HG03432 (cell line): Measurements from ENCODE around the gene C11orf21.

Experiments
- ATAC-seq: cut with Tn5 transposase; IDR thresholded peaks from one replicate; pipeline ENCODE4 v1.9.1; 2021; ENCODE audit warnings: mild to moderate bottlenecking, moderate library complexity; ENCODE audit not compliant: unreplicated experiment

Gene C11orf21

DNA sequence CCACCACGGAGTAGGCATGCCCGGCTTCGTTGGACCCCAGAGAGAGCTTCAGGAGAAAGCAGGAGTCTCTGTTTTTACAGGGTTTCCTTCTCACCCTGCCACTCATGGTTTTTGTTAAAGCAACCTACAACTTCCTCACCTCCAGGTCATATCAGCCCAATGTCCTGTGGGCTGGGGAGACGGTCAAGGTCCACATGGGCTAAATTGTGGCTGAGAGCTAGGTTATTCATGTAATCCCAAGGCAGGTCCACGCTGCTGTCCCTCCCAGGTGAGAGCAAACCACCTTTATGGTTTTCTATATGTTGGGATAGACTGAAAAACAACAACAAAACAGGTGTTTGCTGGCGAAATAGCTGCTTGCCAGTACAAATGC is 19.6 kb upstream of the C11orf21 start:
- ATAC-seq = no peak

DNA sequence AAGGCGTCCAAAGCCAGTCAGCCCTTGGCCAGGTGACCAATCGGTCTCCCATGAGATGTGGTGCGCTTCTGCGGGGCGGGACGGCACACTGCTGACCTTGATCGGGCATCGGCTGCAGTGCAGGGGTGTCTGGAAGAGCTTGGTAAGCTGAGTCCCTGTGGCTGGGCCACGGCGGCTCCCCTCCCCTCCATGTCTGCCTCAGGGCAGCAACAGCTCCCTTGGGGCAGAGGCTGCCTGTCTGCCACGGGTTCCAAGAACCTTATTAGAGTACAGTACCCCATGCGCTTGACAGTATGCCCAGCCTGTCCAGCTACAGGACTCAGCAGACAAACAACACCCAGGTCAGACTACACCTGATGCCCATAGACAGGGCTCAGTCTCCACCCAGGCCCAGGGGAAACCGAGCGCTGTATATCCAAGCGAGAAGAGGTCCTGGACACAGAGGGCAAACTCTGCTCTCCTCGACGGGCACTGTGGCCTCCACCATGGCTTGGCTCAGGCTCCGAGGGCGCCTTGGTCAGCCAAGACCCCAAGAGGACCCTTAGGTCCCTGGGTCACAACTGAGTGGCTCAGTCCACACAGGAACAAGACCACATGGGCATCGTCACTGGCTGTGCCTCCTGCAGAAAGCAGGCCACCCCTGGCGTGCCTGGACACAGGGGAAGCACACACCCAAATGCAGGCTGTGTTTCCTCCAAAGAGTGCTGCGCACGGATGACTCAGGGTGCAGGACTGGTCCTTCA is 19.0 kb upstream of the C11orf21 start:
- ATAC-seq = no peak

- no peak for ATAC-seq
These were observed 18.2 kb upstream of the C11orf21 start for GRCh38 chr11:2319791-2320472.

DNA sequence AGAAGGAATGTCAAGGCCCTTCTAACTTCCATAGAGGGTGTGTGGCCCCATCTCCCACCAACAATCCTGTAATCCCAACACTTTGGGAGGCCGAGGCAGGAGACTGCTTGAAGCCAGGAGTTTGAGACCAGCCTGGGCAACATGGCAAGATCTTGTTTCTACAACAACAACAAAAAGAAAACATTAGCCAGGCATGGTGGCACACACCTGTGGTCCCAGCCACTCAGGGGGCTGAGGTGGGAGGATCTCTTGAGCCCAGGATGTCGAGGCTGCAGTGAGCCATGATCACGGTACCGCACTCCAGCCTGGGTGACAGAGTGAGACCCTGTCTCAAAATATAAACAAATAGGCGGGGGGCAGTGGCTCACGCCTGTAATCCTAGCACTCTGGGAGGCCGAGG is 17.0 kb upstream of the C11orf21 start:
- ATAC-seq = no peak

DNA sequence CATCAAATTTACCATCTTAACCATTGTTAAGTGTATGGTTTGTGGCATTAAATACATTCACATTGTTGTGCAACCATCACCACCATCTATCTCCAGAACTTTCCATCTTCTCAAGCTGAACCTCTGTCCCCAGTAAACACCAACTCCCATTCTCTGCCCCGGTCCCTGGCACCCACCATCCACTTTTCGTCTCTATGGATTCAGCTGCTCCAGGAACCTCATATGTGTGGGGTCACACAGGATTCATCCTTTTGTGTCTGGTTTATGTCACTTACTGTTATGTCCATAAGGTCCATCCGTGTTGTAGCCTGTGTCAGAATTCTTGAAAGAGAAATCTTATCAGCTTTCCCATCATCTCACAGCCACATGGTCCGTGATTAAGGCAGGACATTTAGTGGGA is 16.4 kb upstream of the C11orf21 start:
- ATAC-seq = no peak

DNA sequence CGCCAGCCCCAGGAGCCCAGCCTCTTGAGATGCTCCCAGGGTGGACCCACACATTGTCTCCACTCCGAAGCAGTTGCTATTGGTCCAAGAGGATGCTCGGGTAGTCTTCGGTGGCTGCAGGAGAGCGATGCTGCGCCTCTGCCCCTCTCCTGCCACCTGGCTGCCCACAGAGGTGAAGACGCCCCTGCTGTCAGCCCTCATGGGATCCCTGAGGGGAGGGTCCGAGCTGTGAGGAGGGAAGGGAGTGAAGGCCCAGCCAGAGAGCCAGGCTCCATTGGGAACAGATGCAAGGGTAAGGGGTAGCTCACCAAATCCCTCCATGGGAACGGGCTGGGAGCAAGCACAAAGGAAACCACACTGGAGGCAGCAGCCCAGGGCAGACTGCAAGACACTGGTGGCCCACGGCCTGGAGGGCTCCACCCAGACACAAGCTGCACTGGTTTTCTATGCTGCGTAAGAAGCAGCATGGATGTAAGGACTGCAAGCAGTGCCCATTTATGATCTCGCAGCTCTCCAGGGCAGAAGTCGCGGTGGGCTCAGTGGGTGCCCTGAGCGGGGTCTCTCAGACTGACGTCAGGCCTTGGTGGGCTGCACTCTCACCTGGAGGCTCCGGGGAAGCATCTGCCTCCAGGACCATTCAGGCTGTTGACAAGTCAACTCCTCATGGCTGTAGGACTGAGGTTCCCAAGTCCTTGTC is 15.8 kb upstream of the C11orf21 start:
- ATAC-seq = no peak

DNA sequence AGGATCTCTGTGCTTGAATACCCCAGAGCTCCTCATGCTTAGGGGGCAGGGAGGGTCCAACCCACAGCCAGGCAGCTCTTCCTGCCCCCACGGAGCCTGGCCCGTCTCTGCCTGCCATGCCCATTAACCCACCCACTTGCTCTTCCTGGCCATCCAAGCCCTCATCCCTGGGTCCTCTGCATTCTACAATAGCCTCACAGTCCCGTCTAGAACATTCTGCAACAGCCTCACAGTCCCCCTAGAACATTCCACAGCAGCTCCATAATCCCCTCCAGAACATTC is 15.2 kb upstream of the C11orf21 start:
- no peak for ATAC-seq

- no peak for ATAC-seq
These were observed 14.6 kb upstream of the C11orf21 start for GRCh38 chr11:2316169-2316962.

DNA sequence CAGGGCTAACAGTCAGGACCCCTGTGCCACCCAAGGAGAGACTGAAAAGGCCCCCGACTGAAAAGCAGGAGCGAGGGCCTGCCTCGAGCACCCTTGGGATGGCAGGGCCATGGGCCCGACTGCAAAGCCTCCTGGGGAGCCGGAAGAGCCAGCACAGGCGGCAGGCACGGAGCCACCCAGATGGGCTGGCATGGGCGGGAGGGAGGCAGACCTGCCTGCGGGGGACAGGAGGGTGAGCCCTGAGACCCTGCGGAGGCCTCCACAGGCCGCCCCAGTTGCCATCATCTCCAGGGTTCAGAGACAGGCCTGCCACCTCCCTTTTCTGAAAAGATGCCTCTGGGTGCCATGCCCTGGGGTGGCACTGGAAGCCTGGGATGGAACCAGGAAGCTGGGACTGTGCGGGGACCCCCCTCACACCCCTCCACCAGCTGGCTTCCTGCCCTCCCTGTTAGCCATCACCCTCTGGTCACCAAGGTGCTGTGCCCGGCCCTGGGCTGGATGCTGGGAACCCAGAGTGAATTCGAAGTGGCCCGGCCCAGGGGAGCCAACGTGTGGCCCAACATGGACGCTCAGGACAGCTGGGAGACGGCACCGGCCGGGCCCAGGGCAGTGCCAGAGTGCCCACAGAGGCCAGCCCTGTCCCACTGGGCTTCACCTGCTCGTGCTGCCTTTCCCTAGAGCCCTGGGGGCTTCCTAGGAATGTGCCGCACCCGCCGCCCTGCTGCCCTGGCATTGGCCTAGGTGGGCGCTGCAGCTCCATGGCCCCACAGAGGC is 13.9 kb upstream of the C11orf21 start:
- ATAC-seq = no peak

- no peak for ATAC-seq
These were observed 13.0 kb upstream of the C11orf21 start for GRCh38 chr11:2314525-2315394.

DNA sequence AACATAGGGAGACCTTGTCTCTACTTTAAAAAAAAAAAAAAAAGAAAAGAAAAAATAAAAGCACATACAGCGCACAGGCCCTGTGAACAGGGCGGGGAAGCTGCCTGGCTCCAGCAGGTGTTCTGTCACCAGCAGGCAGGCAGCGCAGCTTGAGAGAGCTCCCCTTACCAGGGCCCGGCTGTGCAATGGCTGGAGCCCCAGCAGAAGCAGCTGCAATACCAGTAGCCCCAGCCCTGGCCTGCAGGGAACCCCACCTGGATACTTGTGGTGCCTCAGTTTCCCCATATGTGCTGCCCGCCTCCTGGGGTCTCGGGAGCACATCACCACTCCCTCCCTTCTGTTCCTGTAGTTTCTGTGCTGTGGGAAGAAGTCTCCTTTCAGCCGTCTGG is 12.4 kb upstream of the C11orf21 start:
- no peak for ATAC-seq

DNA sequence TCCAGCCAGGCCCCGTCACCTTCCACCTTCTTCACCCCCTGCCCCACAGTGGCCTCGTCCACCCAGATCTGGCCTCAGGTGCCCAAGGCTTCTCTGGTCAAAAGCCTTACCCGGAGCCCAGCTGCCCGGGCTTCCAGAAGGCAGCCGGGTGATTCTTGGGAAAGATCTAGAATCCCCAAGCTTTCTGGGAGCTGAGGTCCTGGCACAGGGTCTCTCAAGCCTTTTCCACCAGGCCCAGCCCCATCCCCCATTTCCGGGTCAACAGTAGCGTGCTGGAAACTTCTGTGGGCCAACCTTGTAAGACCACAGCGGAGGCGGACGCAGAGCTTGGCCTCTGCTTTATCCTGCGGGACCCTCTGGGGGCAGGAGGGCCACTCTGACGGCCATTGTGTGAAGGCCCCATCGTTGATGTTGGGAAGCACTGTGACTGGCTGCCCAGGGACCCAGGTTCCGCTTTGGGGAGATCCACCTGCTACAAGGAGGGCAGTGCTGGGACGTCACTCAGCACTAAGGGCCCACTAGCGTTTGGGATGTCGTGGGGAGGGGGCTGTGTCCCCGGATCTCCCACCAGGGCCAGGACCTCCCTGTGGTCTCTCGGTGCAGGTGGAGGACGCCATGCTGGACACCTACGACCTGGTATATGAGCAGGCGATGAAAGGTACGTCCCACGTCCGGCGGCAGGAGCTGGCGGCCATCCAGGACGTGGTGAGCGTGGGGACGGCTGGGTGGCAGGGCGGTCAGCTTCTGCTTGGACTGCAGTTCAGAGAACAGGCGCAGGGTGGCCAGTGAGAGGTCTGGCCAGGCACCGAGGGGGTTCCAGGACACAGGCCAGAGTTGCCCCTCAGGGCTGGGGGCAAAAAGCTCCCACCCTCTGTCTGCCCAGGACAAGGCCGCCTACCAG is 11.6 kb upstream of the C11orf21 start:
- no peak for ATAC-seq

GRCh38 chr11:2312232-2313042 is 10.7 kb upstream of the C11orf21 start:
- ATAC-seq = no peak

DNA sequence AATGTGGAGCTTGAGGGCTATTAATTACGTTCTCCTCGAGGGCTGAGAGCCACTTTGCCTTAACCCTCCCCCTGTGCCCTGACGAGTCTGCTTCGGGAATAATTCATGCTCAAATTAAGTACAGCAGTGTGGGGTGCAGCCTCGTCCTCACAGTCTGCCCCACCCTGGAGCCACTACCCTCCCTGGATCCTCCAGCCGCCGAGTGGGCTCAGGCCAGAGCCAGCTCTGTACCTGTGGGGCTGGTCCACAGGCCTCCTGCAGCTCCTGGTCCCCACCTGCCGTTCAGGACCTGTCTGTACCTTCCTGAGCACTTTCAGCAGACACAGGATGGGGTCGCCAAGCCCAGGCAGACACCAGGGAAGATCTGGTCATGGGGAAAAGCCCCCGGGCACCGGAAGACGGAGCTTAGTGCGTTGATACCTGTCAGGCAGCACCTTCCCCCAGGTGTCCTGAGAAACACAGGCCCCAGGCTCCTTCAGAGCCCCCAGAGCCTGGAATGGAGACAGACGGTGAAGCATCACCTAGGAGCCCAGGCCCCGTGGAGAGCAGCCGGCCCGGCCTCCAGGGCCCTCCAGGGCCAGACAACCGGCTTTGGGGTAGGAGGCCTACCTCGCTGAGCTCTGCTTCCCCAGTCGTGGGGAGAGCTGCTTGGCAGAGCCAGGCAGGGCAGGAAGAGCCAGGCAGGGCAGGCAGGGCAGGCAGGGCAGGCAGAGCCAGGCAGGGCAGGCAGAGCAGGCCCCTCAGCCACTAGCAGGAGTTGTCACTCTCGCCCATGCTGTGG is 9.8 kb upstream of the C11orf21 start:
- ATAC-seq = no peak

DNA sequence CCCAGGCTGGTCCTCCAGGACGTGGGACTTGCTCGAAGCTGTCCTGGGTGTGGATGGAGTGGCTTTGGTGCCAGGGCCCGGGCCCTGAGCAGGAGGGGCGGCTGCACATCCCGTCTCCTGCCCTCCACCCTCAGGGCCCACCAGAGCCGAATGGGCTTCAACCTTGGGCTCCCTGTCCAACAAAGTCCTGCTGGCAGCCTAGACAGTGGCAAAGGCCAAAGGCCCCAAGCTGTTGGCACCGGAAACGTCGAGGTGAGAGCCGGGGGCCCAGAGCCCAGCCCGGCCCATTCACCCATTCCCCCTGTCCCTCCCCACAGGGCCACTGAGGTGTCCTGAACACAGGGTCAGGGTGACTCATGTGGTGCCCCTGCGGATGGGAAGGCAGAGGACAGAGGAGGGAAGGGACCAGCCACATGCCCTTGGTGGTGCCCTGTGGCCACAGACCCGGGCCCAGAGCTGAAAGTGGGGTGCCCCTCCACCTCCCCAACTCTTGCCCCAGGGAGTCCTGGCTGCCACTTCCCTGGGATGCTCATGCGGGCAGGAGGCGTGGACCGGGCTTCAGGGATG is 9.2 kb upstream of the C11orf21 start:
- ATAC-seq = no peak

DNA sequence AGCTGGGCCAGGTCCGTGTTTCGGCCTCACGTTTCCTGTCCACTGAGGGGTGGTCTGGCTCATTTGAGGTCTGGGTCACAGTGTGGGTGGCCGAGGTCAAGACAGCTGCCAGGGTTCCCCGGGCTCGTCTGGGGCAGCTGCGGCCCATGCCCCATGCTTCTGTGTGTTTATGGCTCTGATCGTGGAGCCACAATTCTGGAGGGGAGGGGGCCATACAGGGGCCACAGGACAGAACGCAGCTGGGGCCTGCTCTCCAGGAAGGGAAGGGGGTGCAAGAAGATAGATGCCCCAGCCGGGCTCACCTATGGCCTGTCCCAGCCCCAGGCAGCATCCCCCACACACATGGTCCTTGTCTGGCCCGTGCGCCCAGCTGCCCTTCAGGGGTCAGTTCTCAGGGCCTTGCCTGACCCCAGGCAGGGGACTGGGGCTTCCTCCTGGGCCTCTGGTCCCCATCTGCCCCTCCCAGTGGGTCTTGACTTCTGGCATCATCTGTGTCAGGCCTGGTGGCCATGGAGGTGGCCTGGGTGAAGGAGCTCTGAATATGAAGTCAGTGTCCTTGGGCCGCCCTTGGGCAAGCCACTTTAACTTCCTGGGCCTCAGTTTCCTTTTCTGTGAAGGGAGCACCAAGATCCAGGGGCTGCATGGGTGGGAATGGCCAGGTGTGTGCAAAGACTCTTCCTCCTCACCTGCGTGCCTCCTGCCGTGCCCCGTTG is 8.5 kb upstream of the C11orf21 start:
- ATAC-seq = no peak
